NCI-H2196 treated with DMSO at 0.1 percent for 48 hours (cell line): Measurements from ENCODE around the gene CRIM1.

Experiments
- DNase-seq: peaks from one replicate; lab custom pipeline; 2025; ENCODE audit not compliant: unreplicated experiment; lab: John Stamatoyannopoulos, UW

The CRIM1 gene

DNA sequence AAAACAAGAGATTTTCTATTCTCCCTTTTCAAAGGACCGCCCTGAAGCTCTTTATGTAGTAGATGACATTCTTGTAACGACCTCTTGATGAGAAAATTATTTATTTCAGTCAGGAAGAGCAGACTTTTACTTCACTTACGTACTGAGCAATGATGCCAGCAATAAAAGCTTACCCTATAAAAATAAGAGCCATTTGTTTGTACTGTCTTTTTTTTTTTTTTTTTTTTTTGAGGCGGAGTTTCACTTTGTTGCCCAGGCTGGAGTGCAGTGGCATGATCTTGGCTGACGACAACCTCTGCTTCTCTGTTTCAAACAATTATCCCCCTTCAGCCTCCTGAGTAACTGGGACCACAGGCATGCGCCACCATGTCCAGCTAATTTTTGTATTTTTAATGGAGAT lies 39.2 kb downstream of the CRIM1 start:
- no peak for DNase-seq

DNA sequence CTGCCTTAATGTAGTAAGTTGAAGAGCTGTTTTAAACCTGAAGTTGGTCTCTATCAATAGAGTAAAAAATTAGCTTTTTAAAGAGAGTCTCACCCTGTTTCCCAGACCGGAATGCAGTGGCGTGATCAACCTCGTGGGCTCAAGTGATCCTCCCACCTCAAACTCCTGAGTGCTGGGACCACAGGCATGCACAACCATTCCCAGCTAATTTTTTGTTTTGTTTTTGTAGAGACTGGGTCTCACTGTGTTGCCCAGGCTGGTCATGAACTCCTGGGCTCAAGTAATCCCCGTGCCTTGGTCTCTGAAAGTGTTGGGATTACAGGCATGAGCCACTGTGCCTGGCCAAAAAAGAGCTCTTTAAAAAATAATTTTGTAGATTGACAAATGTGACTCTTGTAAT lies 40.3 kb downstream of the CRIM1 start:
- no peak for DNase-seq

DNA sequence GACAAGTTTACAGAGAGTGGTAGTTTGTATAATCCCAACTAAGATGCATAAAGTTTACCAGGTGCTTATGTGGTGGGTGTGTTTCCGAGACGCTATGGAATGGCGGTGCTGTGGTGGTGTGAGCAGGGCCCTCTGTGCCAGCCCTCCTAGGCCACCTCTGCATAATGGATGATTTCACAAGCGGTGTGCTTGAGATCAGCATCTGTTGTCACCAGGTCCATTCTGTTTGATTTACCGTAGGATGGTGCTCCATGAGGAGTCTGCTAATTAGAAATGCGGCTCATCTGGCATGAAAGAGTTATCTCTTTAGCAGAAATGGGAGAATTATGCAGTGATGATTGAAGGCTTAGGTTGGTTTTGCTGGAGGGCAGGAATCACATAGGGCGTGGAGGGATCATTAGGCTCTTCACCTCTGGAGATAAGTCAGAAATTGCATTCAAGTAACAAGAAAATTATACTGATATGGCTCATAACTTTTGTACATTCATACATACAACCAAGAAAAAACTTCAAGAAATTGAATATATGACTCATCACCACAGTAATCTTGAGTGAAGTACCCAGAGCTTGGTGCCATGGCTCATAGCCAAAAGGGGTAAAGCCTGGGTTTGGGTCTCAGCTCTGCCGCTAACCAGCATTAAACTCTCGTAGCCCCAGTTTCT lies 41.4 kb downstream of the CRIM1 start:
- no peak for DNase-seq

DNA sequence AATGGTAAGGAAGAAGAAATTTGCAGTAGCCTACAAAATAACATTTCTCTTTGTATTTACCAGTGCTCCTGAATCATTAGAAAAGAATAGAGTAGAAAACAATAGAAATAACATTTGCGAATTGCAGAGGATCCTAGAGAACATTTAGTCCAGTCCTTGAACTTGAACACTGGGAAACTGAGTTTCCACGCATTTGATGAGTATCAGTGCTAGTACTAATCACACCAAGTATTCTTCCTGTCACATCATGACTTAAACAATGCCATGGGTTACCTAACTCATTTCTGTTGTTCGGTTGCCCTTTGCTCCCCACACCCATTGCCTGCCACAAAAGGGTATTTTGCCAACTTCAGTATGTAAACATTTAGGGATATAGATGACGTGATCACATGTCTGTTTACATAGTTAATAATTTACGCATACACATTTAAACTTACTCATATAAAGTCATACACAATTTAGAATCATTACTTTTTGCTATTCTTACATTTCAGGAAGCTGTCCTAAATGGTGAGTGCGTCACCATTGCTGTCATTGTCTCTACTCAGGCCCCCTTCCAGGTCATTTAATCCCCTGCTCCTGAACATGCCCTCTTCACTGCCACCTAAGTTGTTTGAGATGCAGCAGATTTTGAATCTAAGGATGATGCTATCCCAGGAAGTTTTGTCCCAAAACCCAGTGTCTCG lies 42.3 kb downstream of the CRIM1 start:
- DNase-seq, result no peak

DNA sequence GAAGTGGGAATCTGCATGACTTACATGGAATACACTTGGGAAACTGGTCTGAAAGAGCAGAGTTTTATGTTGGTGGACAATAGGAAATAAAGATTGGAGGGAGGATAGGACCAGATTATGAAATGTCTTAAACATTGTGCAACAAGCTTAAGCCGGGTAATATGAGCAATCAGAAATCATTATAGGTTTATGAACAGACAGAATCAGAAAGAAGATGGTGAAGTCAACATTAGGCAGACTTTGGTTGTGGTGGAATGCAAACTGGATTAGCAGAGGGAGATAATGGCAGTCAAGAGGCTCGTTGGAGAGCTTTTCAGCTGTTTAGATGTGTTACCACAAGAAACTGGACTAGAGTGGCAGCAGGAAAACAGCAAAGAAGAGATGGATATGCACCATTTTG lies 43.5 kb downstream of the CRIM1 start:
- no peak for DNase-seq

DNA sequence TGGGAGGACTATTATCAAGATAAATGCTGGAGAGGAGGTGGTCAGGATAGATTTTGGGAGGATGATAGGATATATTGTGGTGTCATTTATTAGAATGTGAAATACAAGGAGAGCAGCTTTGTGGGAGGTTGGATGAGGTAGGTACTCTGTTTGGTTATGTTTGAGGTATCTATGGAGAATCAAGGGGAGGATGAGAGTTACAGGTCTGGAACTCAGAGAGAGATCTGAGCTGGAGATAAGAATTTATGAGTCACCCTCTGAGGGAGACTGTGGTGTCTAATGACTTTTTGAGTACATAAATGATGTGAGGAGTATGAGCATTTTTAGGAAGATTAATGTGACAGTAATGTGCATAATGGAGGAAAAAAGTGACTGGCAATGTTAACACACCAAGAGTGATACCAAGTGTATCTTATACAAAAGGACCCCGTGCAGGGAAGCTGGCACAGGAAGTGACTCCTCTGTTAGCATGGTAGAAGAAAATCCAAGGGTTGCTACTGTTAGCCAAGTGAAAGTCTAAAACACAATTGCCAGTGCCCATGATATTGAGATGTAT lies 48.2 kb downstream of the CRIM1 start:
- DNase-seq, result peak; percentile 18

DNA sequence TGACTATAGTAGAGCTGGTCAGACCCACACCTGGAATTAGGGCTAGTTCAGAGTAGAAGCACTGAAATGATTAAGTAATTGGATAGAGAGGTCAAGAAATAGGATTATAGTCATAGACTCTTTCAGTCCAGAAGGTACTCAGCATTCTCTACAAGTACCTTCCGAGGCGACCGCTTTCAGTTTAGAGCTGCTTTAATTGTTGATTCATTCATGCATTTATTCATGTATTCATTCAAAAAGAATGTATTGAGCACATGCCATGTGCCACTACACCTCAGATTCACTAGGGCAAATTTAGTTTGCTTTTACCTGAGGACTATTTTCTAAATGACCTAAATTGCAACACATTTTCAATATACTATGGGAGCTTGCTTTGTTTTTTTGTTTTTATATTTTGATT lies 48.7 kb downstream of the CRIM1 start:
- no peak for DNase-seq

DNA sequence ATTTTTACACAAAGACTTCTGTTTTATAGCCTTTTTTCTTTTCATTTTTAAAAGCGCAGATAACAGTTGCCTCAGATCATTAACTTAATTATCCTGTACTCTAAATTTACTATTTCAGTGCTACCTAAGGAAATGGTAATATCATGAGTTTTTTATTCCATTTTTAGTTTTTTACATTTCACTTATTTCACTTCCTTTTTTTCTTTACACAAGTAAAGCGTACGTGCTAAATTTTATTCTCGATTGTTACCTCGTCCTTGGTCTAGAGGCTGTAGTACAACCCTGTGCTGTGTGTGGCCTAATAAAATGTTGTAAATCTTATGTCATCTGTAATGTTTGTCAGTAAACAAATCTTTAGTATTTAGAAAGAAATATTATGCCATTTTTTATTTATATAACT lies 49.2 kb downstream of the CRIM1 start:
- DNase-seq, result no peak

DNA sequence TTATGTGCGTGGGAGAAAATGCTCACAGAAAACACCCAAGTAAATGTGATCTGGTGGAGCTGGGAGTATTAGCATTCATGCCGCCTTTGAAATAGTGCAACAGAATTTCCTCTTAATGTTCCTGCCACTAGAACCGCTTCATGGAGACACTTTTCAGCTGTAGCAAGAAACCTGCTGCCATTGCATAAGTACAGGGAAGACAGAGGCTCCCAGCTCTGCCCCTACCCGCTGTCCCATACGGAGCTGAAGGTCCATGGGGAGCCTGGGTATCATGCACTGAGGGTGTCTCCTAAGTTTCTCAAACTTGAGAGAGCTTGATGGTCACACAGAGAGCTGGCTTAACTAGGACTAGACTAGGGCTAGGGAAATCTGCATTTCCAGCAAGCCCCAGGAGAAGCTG lies 49.6 kb downstream of the CRIM1 start:
- no peak for DNase-seq

DNA sequence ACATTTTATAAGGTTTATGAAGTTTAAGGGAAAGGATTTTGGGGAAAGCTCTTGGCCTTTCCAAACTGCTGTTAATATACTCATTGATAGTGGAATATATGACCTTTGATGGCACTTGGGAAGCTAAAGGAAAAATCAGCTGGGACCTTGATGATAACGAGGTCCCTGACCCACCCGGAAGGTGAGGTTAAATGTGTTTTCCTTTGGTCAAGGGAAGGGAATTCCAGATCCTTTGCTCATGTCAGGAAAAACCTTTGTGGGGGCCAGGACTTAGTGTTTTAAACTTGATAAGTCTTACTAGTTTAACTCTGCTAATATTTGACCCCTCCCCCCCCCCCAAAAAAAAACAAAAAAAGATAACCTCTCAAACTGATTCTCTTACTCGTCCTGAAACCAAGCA lies 50.7 kb downstream of the CRIM1 start:
- no peak for DNase-seq

DNA sequence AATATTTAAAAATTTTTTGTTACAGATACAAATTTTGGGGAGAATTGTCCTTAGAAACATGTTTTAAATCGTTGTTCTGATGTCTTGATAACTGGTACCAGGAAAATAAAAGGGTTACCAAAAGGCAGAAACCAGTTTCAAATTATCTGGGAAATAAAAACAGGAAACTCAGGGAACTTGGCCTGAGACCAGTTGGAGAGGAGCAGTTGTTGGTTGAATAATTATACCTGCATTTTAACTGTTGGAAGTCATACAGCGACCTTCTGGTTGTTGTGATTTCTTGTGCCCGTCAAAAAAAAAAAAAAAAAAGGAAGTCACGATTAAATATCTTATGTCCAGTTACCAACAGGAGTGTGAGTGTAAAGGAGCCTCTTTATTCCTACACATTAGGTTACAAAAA lies 51.8 kb downstream of the CRIM1 start:
- no peak for DNase-seq

DNA sequence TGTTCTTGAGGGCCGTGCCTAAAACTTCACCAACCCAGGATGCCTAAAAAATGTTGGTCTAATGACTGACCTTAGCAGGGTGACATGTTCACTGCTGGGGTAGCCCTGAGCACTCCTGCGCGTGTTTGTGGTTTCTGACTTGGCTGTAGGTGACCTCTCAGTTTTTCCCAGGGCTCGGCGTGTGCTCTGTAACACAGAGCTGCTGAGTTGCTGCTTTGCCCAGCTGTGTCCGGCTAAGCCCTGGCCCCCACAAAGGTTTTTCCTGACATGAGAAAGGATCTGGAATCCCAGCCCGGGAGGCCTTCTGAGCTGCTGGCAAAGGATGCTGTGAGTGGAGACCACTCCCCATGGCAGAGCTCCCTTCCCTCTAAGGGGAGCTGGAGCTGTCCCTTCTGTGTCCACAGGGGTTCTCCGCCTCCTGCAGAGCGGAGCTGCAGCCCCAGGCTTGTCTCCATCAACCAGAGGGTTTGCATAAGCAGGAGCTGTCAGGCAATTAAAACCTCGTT lies 52.7 kb downstream of the CRIM1 start:
- DNase-seq, result no peak

DNA sequence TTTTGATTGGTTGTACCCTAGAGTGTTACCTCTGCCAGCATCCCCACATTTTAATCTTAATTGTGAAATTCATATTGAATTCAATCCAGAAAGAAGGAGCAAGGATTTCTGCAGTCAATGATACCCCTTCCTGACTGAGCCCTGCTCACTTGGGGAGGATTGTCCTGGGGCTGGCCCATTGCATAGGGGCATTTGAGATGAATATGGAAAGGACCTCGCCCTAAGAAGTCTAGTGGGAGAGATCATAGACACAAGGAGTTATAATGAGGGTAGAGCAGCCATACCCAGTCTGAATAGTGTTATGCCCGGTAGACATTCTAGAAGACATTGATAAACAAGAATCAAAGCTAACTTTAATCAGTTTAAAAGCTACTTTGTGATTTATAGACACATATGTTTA lies 53.8 kb downstream of the CRIM1 start:
- no peak for DNase-seq

DNA sequence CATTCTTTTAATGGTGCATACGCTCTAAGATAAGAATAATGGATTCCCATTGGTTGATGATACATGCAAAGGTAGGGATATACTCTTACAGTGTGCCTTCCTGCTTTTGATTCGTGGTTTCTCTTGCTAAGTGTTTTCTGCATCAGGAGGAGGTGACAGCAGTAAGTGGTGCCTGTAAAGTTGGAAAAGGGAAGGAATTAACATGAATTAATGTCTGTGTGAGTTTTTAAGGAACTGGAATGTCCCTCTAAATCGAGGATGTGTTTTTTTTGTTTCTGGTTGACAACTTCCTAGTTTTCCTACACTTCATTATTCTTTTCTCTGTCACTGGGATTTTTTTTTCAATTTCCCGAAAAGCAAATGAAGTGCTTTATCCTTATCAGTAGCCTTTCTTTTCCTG lies 54.4 kb downstream of the CRIM1 start:
- no peak for DNase-seq

DNA sequence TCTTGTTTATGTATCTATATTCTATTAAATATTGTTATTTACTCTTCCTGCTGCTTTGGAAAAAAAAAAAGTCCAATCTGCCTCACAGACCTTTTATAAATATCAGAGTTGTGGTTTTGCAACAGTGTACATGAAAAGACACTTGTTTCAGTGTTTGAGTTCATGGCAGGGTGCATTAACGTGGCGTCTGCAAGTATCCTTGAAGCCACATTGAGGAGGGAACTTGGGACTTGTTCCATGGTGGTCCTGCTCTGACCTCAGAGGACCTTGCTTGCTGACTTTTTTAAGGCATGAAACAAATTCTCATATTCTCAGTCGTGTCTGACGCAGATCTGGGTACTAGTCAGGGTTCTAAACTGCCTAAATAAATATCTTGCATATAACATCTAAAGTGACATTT lies 55.1 kb downstream of the CRIM1 start:
- no peak for DNase-seq

DNA sequence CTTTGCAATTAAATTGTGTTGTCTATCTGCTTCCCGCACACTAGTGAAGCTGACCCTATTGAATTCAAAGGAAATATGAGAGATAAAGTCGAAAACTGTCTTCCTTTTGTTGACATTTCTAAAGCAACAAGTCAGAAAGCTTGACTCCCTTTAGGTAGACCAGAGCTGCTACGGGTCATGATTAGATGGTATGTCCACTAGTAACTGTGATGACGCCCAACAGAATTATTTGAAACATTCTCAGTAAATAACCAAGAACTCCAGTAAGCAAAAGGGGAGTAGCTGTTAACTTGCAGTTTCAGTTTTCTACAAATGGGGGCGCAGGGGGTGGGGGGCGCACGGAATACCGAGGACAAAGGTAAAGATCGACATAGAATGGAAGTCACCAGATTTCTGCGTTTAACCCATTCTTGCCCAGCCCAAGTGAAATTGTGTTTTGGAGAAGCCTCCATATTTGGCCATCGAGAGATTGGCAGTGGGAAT lies 56.4 kb downstream of the CRIM1 start:
- no peak for DNase-seq

DNA sequence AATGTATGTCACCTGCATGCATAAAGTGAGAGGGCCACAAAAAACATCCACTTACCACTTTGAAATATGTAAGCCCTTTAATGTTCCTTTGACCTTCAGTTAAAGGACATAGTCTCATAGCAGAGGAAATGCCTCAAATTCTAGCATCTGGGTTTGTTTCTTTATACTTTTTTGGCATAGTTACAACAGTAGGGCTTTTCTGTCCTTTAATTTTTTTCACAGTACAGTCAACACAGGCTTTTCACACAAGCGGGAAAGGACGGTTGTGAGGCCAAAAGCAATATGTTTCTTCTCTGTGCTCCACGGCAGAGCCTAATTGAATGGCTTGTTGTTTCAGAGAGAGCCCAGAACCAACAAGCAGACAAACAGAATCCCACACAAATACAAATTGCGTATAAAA lies 57.6 kb downstream of the CRIM1 start:
- no peak for DNase-seq

DNA sequence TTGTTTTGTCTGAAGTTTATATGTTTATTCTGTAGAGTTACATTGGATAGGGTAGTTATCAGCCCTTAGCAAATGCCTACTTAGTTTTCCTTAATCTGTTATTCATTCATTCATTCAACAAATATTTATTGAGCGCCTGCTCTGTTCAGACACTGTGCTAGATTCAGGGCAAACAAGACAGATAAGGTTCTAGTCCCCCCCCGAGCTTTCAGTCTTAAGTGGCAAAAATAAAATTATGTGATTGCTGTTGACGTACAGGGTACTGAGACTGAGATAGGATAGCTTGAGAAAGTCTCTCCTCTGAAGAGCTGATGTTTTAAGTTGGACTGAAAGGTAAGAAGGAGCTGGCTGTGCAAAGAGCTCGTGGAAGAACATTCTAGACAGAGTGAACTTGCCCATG lies 58.7 kb downstream of the CRIM1 start:
- no peak for DNase-seq

DNA sequence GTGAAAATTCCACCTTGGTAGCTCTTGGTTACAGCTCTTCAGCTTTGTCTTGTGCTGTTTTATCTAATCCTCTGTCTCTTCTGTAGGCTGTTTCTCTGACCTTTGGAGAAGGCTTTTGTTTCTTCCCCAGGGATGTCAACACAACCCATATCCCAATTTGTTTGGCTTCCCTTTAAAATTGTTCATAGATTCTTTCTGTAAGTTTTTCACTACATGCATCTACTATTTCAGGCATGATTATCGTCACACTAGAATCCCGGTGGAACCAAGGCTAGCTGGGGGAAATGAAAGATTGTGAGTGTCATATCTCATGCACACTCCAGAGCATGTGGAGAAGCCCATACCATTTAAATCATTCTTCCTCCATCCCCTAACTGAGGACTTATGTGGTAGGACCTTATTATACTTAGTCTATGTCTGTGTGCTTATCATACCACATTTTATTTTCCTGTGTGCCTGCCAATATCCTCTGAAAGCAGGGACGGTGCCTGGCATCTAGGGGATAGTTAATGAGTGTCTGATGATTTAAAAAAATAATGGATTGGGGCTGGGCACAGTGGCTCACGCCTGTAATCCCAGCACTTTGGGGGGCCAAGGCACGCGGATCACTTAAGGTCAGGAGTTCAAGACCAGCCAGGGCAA lies 59.9 kb downstream of the CRIM1 start:
- DNase-seq, result no peak

DNA sequence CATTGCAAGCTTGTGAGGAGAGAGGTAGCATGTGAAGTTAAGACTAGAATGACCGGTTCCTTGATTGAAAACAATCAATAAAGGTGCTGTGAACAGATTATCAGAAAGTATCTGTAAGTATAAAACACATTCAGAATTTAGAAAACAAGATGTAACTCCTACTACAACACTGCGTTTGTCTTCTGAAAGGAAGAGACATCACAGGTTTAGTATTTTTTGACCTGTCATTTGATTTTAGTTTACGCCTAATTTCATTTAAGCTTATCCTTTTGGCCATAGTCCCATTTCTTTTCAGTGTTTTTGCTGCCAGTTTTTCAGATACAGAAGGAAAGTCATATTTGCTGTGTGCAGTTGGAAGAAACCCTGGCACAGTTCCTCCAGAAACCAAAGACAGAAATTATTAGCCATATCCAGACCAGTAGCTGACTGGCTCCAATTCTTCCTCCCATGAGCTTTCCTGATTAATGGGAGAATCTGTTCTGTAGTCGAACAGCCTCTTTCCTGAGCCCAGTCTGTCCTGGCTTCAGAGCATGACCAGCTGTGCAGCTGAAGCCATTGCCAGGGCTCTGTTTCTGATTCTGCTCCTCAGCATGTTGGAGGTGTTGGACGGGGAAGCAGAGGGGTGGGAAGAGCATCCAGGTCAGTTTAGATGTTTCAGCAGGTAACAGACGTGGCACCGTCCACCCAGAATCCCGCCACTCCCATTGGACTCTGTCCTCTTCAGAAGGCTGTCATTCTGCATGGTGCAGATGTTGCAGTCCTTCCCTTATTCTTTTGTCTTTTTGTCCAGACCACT lies 61.0 kb downstream of the CRIM1 start:
- no peak for DNase-seq

DNA sequence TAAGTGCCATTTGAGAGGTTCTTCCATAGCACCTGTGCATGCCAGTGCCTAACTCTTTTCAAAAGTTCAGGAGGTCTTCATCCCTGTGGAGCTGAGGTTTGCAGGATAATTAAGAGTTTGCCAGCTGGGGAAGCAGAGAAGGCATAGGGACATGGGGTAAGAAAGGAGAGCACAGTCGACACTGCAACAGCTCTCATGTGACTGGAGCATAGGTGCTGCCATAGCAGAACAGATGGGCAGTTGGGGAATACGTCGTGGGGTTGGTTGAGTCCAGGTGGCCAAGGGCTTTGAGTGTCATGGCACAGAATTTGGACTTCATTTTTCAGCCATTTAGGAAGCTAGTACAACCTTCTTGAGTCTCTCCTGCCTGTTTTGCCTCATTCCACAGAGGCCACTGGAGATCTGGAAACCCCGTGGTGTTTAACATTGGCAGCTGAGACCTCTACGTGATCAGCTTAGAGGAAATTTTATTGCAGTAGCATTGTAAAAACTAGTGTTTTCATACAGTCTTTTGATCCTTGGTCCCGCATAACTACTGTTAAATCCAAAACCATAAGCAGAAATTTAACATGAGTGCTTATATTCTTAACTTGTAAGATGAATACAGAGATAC lies 65.1 kb downstream of the CRIM1 start:
- DNase-seq, result no peak
